HT1080 (cell line): ENCODE results near the gene FITM1. TPM values are rescaled to one million over a fixed set of nuclear protein-coding genes. Genes with fewer than 3 reads are reported as not detected.

ENCODE experiments used
- DNase-seq: peaks from one replicate; pipeline ENCODE4 v3.0.0-alpha.2; 2015; ENCODE audit warnings: low read depth
- polyA plus RNA-seq, 2 experiments: library from polyadenylated mRNA; depleted of rRNA; stranded (reverse); fragments of >200 nt; gene quantifications; 2 replicates each; pipeline ENCODE4 v1.2.3, GENCODE V29; 2015
- total RNA-seq: library from RNA; depleted of rRNA; stranded (reverse); fragments of >200 nt; shearing (Covaris generic); gene quantifications from 2 replicates; pipeline ENCODE4 v1.2.3, GENCODE V29; 2014; rRNA removed

FITM1 gene, protein sequence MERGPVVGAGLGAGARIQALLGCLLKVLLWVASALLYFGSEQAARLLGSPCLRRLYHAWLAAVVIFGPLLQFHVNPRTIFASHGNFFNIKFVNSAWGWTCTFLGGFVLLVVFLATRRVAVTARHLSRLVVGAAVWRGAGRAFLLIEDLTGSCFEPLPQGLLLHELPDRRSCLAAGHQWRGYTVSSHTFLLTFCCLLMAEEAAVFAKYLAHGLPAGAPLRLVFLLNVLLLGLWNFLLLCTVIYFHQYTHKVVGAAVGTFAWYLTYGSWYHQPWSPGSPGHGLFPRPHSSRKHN
- 0.63 TPM in 1 of 2 replicates, not detected in the other for total RNA-seq
- not detected in 2 replicates for polyA plus RNA-seq (2015; cell fraction: cytosol; rRNA removed)
- polyA plus RNA-seq (2015; cell fraction: nucleus; rRNA removed) = not detected in 2 replicates

DNA sequence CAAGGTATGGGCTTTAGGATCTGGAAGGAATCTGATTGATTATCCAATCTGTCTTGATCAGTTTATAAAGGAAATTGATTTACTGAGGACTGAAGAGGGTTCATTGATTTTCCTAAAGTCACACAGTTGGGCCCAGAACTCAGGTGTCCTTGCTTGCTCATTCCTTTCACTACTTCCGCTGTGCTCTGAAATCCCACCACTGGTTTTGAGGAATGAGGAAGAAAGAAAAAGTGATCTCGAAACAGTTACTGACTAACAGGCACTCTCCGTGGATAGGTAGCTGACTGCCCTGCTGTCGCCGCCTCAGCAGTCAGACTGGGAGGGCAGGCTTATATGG, at the start of gene FITM1:
Gene FITM1, plus strand, starts transcription at position 280 of the 337 bp plus-strand sequence. CDS start 905 bp downstream, outside the sequence.
- DNase-seq = no peak

DNA sequence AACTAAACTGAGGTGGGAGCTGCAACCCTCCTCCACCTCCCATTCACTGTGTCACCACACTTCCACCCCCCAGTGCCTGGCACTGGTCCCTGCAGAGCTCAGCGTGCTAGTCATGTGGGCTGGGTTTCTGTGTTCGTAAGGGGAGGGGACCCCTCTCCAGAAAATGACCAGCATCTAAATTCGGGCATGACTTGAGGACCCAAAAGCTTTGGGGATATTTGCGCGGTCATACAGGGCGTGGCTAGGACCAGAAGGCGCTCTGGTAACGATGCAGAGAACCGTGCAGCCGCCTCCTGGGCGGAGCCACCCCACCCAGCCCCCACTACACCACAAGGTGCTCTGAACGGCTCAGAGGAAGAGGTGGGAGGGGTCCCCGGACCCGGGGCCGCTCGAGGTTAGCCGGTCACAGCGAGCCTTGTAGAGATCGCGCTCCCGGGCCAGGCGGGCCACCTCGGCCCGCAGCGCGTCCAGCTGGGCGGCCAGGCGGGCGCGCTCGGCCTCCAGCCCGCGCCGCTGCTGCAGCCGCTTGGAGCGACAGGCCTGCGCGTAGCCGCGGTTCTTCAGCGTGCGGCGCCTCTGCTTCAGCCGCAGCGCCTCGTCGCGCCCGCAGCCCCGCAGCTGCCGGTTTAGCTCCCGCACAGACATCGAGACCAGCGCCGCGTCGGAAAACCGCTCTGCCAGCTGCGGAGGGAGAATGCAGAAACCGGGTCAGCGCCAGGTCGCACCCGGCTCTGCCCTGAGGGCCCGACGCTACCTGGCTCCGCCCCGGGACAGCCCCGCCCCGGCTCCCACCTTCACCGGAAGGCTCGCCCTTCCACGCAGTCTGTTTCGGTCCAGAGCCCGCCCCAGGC, 49.3 kb upstream of the FITM1 start:
- DNase-seq = no peak

DNA sequence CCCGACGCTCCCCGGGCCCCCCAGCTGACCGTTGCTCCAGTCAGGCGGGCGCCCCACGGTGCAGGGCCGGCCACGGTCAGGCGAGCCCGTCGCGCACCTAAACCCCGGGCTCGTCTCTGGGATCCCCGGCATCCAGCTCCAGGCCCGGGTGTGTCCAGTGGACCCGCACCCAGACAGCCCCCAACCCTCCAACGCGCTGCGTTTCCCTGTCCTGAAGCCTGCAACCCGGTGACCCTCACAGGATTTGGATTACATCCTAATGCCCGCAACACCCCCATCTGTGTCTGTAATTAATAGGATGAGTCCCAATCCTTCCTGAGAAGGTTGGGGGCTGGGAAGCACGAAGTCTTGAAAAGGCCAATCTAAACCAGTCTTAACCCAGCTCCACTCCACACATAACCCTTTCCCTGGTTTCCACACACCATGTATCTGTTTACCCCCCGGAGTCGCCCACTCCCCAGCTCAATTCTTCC, 48.7 kb upstream of the FITM1 start:
- no peak for DNase-seq

DNA sequence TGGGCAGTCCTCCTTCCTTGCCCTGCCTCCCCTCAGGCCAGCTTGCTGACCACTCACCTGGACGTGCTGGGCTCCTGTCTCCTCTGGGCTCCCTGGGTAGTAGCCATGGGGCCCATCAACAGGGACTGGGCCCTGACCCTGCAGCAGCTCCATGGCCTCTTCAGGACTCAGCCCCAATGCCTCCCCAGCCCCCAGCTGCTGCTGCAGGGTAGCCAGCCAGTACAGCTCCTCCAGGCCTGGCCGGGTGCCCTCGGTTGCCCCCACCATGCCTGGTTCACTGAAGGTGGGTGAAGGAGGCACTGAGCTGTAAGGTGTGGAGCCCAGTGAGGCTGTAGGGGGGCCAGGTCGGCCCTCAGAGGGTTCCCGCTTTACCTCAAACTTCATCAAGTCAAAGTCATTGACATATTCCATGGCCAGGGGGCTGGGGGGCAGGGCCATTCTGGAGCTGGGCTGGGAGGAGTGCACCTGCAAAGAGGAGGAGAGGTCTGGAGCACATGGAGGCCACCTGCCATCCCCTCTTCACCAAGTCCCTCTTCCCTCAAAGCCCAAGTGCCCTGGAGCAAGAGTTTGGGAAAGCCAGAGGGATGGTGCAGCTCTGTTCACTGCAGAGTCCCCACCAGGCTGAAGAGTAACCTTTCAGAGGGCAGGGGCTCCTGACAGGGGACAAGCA, 47.9 kb upstream of the FITM1 start:
- DNase-seq = no peak

DNA sequence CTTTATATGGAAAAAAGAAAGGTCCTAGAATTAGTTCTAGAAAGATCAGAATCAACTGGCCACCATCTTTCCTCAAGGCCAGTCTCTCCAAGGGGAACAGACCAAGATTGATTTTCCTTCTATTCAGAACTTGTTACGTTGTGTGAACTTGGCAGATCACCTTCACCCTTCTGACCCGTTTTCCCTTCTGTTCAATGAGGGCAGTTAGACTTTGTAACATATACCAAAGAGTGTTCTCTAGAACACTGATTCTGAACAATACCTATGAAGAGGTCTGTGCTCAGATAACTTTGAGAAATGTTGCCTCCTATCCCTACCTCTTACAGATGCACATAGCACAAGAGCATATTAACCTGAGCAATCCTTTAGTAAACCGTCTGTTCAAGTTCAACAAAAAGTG, 47.0 kb upstream of the FITM1 start:
- no peak for DNase-seq

DNA sequence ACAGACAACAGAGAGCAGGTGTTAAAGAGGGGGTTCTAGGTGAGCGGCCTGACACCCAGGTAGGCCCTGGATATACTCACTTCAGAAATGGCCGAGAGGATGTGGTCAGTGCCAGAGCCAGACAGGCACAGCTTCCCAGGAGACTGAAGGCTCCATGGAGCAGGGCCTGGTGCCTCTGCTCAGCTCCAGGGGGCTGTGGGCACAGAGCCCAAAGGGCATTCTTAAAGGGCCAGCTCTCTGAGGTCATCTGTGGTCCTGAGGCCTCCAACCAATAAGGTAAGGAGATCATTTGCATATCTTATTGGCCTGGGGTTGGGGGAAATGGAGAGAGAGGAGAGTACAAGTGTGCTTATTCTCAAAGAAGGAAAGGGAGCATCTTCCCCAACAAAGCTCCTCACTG, 46.0 kb upstream of the FITM1 start:
- no peak for DNase-seq

DNA sequence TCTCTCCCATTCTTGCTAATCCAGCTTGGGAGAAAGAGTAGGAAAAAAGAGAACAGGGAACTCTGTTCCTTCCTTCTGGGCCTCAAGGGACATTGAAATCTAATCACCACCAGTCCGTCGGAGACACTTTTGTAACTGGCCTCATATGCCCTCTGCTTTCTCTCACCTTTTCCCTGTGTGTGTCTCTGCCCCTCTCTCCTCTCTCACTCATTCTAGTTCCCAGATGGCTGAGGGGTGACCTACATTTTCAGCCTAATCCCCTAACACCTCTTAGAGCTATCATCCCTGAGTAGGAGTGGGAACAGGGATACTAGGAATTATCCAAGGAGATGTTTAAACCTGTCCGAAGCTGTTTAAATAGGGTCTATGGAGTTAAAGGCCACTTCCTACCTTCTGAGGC, 45.2 kb upstream of the FITM1 start:
- no peak for DNase-seq

DNA sequence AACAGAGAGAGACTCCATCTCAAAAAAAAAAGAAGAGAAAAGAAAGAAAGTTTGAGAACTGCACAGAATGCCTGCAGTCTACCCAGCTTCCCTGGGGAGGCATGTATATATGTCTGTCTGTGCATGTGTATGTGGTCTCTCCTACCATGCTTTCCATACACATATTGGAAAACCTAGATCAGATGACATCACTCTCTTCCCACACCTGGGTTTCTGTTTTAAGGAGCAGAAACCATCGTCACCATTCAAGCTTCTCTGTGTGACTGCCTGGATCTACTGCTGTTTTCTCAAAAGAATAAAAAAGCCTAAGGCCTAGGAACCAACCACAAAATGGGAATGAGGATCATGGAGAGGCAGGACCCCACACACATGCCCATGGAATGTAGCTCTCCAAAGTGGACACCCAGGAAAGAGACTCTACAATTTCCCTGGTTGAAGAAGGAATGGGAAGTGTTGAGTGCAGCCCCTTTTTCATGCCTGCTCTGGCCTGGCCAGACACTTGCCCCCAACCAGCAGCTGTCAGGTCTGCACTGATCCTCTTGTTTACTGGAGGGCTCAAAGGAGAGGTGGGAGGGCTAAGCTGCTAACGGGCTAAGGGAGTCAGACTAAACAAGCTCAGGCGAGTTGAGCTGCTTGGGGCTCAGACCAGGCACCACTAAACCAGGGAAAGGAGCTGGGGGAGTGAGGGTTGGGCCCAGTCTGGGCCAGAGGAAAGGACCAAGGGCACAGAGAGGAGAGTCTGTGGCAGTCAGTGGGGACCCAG, 44.1 kb upstream of the FITM1 start:
- DNase-seq = no peak

DNA sequence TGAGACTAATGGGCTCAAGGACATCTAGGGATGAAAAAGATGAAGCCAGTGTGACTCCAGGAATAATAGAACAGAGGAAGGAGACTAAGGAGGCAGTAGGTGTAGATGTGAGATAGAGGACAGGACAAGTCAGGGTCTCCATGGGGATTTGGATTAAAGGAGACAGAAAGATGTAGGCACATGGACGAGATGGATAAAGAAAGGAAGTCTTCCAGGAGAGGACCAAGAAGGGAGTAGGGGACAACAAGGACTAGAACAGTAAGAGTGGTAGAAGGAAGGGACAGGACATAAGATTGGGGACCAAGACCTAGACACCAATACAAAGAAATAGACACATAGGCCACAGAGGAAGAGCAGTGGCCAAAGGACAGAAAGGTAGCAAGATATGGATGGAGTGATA, 43.5 kb upstream of the FITM1 start:
- no peak for DNase-seq

DNA sequence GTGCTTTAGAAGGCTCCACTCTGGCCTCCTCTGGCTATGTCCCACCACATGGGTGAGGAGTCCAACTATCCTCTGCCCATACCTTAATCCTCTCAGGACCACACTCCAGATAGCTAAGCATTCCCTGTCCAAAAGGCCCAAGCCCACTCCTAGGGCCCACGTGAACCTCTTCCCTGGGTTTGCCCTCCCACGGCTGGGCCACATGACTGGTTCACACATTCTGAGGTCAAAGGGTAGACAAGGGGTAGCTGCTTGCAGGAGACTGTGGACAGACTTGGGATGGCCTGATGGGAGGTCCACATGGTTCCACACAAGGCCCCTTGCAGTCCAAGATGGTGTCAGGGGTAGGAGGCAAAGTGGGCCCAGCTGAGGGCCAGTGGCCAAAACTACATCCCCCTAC, 42.4 kb upstream of the FITM1 start:
- no peak for DNase-seq

DNA sequence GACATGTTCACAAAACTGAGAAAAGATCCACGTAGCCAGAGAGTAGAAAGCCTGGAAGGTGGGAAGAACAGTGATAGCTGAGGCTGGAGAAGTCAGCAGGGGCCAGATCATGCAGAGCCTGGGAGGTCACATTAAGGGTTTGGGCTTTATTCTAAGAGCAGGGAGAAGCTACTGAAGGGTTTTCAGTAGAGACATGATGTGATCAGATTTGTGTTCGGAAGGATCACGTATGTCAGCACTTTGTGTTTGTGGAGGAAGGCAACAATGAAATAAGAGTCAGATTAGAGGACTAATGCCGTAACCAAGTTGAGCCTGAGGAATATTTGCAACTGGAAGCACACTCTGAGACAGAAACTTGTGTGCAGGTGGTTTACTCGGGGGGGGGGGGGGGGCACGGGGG, 40.6 kb upstream of the FITM1 start:
- DNase-seq = no peak

DNA sequence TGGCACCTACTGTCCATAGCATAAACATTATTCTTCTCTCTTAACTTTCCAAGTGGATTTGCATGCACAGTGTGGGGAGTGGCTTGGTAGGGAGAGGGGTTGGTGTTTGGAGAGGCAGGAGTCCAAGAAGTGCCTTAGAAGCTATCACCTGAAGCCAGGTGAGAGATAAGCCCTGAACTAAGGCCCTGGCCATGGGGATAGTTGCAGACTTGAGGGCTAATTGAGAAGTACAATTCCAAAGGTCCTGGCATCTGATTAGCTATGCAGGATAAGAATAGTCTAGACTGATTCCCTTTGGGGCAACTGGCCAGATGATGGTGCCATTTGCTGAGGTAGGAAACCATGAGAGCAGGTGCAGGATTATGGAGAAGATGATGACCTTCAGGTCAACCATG, 38.4 kb upstream of the FITM1 start:
- no peak for DNase-seq

DNA sequence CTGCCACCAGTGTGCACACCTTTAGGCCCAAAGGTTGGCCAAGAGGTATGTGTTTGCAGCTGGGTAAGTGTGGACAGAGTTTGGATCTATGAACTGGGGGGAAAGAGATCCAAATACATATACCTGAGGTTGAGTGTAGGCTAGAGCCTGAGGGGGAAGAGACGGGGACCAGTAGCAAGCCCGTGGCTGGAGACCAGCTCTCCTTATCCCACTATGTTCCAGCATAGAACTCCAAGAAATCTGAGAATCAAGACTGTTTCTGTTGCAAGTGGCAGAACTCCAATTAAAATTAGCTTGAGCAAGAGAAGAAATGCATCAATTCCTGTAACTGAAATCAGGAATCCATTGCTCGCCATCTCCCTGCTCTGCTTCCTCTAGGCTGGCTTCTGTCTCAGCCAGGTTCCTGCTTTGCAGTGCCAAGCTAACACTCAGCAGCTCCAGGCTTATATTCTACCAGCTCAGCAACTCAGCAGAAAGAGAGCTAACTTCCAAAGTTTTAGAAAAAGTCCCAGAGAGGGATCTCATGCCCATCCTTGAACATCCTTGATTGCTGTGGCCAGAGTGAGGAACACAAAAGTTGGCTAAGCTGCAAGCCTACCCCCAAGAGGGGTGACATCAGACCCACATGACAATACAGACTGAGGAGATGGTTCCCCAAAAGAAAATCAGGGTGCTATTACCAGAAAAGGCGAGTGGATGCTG, 37.8 kb upstream of the FITM1 start:
- no peak for DNase-seq

DNA sequence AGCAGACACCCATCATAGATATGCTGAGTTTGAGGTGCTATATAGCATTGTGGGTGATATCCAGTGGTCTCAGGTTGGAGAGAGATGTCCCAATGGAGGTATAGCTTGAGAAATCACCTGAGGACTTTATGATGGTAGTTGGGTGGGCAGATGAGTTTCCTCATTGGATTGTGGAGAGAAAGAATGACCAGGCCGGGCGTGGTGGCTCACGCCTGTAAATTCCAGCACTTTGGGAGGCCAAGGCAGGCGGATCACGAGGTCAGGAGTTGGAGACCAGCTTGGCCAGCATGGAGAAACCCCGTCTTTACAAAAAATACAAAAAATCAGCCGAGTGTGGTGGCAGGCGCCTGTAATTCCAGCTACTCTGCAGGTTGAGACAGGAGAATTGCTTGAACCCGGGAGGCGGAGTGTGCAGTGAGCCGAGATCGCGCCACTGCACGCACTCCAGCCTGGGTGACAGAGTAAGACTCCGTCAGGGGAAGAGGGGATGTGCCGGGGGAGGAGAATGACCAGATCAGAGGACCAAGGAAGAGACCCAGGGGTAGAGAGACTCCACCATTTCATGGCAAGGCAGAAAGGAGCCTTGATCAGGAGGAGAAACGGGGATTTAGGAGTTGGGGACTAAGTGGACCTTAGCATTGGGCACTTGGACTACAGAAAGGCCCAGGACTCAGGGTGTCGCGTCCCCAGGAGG, 37.1 kb upstream of the FITM1 start:
- DNase-seq = no peak

DNA sequence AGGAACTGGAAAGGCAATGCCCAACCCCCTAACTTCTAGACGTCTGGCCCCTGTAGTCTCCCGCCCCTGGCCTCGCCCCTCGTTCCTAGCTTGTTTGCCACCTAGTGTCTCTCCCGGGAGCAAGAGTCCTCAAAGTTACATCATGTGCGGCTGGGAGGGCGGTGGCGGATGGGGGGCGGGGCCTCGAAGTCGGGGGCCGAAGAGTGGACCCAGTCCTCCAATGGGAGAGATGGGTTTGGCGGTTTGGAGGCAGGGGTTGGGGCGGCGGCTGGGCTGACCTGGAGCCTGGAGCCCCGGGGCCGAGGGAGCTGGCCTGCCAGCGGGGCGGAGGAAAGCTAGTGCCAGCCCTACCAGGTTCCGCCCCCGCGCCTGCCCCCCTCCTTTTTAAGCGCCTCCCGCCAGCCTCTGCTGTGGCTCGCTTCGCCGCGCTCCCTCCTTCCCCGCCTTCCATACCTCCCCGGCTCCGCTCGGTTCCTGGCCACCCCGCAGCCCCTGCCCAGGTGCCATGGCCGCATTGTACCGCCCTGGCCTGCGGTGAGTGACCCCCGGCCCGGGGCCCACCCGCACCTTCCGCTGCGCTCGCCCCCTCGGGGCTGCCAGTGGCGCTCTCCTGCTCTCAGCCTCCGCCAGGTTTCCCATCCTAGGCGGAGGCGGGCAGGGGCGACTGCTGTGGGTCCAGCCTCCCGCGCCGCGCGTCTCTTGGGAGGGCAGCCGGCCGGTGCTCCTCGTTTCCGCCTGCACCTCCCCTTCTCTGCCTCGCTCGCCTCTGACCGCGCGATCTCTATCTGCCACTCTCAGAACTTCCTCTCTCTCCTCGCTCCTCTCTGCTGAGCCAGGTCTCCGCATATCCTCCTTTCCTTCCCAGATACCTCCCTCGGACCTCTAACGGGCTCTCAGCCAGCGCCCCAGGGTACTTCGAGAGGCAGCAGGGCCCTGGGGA, 36.3 kb upstream of the FITM1 start, which contains the start of gene PCK2:
Gene PCK2, plus strand, starts transcription at position 411 of the 940 bp plus-strand sequence. Its CDS starts 95 bp downstream, at position 506.
- DNase-seq = peak; percentile 91

DNA sequence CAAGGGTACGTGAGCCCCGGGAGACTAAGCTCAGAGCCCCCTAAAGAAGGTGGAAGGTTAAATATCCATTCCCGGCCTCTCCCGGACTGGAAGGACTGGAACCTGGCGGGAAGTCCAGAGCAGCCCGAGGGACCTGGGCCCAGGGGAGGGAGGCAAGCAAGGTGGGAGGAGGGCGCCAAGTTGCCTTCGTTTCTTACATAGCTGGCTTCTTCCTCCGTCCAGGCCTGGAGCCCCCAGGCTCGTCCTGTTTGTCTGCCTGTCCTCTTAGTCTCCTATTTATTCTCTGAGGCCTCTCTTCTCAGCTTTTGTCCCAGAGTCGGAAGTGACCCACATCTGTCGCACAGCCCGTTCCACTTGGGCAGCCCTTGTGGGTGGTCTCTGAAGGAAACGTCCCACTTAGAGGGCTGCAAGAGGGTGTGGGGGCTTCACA, 35.6 kb upstream of the FITM1 start:
- DNase-seq = peak; percentile 21

DNA sequence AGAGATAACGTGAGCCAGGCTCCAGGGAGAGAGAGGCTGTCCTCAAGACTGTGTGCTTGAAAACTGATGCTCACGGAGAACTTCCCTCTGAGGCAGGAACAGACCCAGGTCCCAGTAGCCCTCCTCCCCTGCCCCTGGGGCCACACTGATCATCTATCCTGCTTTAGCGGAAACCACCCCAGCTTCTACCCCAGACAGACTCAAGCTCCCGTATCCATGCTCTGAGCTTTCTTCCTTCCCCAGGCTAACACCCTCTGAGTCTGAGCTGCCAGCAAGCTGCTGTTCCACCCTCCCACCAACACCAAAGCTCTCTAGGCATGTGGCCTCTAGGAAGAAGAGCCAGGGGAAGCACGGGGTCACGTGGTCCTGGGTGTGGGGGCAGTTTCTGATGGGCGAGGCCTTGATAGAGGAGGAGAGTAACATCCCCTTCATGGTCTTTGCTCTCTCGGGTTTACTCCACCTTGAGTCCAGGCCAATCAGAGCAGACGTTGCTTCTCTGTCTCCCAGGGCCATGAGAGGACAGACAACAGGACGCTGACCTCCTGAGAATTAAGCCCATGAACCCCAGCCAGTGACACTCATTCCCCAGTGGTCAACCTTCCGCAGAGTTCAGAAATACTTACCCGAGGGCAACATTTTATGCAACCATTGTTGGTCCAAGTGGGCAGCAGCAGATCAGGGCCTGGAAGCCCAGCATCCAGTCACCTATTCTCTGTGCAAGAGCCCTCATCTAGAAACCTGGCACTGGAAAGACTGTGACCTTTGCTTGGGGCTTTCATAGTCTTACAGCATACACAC, 35.0 kb upstream of the FITM1 start:
- peak; percentile 76 for DNase-seq
